Erythroblast (primary cell): ENCODE measurements around the gene NFYA.

Source experiments
- GATA1 ChIP-seq: IDR thresholded peaks from 2 replicates; pipeline ENCODE4 v1.6.1; 2011; ENCODE audit warnings: low read depth, mild to moderate bottlenecking, control low read depth, low read length, moderate library complexity
- POLR2A ChIP-seq: IDR thresholded peaks from 2 replicates; pipeline ENCODE4 v1.6.1; 2011; ENCODE audit warnings: mild to moderate bottlenecking, low read length

DNA sequence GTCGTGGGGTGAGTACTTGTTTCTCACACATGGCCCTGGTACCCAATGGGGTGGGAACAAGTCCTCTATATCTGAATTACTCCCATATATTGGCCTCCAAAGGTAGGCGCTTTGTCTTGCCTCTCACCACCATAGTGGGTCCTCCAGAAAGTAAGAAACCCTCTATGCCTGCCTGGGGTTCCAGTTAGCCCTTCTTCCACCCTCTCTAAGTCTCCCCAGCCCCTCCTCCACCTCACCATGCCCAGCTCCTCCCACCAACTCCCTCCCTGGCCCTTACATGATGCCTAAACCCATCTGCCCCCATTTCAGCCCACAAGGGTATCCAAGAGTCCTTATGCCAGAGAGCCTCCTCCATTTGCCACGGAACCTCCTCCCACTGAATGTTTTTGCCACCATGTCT lies 29.6 kb upstream of the NFYA start:
- TF ChIP-seq POLR2A (no peak), GATA1 (no peak)
